Spleen (tissue), 11 donors: ENCODE results near the gene FAM3D. TPM values are rescaled to one million over a fixed set of nuclear protein-coding genes. Genes with fewer than 3 reads are reported as not detected.

Experiments used
- DNase-seq: peaks from one replicate; pipeline ENCODE4 v3.0.0-alpha.2; 2020
- H3K27ac ChIP-seq, 8 donors: fragments of 200-600 bp; sonication (generic) in 7 of 8; 1 replicate in 4 of 8; 2 replicates in 4 of 8; pipeline versions ENCODE4 v1.5.0 to v1.8.0; 2016 to 2021; ENCODE audit warnings: inconsistent platforms in 4 of 8, mild to moderate bottlenecking in 4 of 8, moderate library complexity in 1 of 8
- H3K27me3 ChIP-seq, 7 donors: fragments of 200-600 bp; sonication (generic) in 6 of 7; replicated peaks in 1 of 7; 1 replicate in 4 of 7; 2 replicates in 3 of 7; pipeline versions ENCODE4 v1.5.0 to v1.8.0; 2016 to 2021; ENCODE audit warnings: inconsistent platforms in 3 of 7, mild to moderate bottlenecking in 1 of 7
- H3K36me3 ChIP-seq, 6 donors: fragments of 200-600 bp; sonication (generic) in 5 of 6; 1 replicate in 4 of 6; 2 replicates in 2 of 6; pipeline versions ENCODE4 v1.5.0 to v1.8.0; 2016 to 2021; ENCODE audit warnings: inconsistent platforms in 2 of 6
- H3K4me1 ChIP-seq, 6 donors: fragments of 200-600 bp; sonication (generic) in 5 of 6; 1 replicate in 3 of 6; 2 replicates in 3 of 6; pipeline versions ENCODE4 v1.5.0 to v1.8.0; 2016 to 2021; ENCODE audit warnings: inconsistent platforms in 3 of 6
- H3K4me3 ChIP-seq, 8 donors: fragments of 200-600 bp; sonication (generic) in 7 of 8; 1 replicate in 4 of 8; 2 replicates in 4 of 8; pipeline versions ENCODE4 v1.5.0 to v1.8.0; 2016 to 2021; ENCODE audit warnings: inconsistent platforms in 4 of 8, mild to moderate bottlenecking in 4 of 8, moderate library complexity in 2 of 8
- H3K9me3 ChIP-seq, 8 donors: fragments of 200-600 bp; sonication (generic) in 7 of 8; 1 replicate in 4 of 8; 2 replicates in 4 of 8; pipeline versions ENCODE4 v1.5.0 to v1.8.0; 2016 to 2021; ENCODE audit warnings: inconsistent platforms in 4 of 8
- POLR2A ChIP-seq, 3 donors: fragments of 450-650 bp; IDR thresholded peaks; one replicate each; pipeline ENCODE4 v1.5.1; 2017; ENCODE audit warnings: antibody characterized with exemption in 3 of 3, mild to moderate bottlenecking in 1 of 3
- POLR2AphosphoS5 ChIP-seq, 3 donors: sonication (generic); formaldehyde crosslinking; IDR thresholded peaks; one replicate each; pipeline ENCODE4 v1.5.1; 2017; ENCODE audit warnings: antibody characterized with exemption in 3 of 3
- WGBS, 5 donors: extraction: QIAGEN DNeasy Blood & Tissue Kit in 3 of 5; methylation state at CpG; one replicate each; pipeline versions ENCODE4 v1.1.5 to v1.1.7; 2013 to 2018; 5-methylcytosine and 5-hydroxymethylcytosine counted together
- intact Hi-C: fragments of 100-400 bp; cut with DNase I; formaldehyde crosslinking; loops from one replicate; pipeline ENCODE4 v1.15.0; 2023; ENCODE audit warnings: low total_unique reads
- polyA plus RNA-seq, 3 donors: library from polyadenylated mRNA; stranded (reverse); fragments of 200-250 nt; gene quantifications; one replicate each; pipeline ENCODE4 v1.2.1, GENCODE V29; 2013
- total RNA-seq, 7 donors: library from RNA; depleted of rRNA in 3 of 7; stranded (reverse); fragments of >200 nt in 3 of 7; fragmentation: NEBNext Ultra II Directional in 4 of 7; extraction: Animal tissue kit (Norgen Biotek cat#: 25700) in 4 of 7; gene quantifications; one replicate each; pipeline versions ENCODE4 v1.1.0 to v1.2.1, GENCODE V29; 2016 to 2021
- TF ChIP-seq, protein P1 (sequence below), 11 experiments: fragments of 200-600 bp in 7 of 11; fragments of 450-650 bp in 4 of 11; sonication (generic) in 4 of 11; IDR thresholded peaks in 8 of 11; conservative IDR thresholded peaks in 3 of 11; 1 replicate in 7 of 11; 2 replicates in 4 of 11; pipeline versions ENCODE4 v1.4.0 to v1.8.0; 2016 to 2021; ENCODE audit warnings: antibody characterized with exemption in 11 of 11, inconsistent platforms in 4 of 11, mild to moderate bottlenecking in 1 of 11
- donor health status: healthy with polysubstance abuse.
- donor health status: DM: no; HTN: no; CAD: no; lungs with moderate emphysema.
- donor health status: DM: no; HTN: no; CAD: no.
- donor health status: Bipolar disorder and iron deficiency.
- donor health status: healthy.
- donor health status: DM: no; HTN: no; CAD: no.
- donor health status: DM: yes; HTN: yes; CAD: no.

FAM3D gene
- total and polyA plus RNA-seq, 10 donors = 0.23 to 0.42 (median 0.32) TPM; not detected in 6

DNA sequence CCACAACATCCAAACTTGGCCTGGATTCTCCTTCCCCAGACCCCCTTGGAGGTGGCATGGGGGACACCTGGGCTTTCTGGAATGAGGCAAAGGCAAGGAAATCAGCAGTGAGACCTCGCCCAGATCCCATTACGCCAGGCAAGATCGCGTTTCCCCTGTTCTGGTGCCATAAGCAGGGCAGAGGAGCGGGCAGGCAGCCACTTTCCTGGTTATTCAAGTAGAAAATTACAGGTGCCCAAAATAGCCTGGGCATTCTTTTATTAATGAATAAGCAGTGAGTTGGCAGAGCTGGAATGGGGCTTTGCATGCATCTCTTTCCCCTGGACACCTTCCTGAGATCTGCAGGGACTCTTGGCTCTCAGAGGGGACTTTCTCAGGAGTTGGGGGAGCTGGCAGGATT, 57.9 kb downstream of the FAM3D start:
- intact Hi-C loops = no loop called here
- H3K36me3 ChIP-seq = peaks cover 0 to 8% (median 0%) of the 10 kb centered on the region in 6 donors
- H3K27ac ChIP-seq = no peak overlapping the region
- peaks cover 0 to 9% (median 0%) of the 10 kb centered on the region in 6 donors for H3K4me1 ChIP-seq
- H3K27me3 ChIP-seq = no peaks in the 10 kb centered on the region
- H3K4me3 ChIP-seq = no peak overlapping the region
- 85 to 95% (median 89%) methylated on average over 5 of the region's 5 CpGs for WGBS, 5 donors
- DNase-seq = no peak
- H3K9me3 ChIP-seq = peaks cover 0 to 10% (median 0%) of the 10 kb centered on the region in 8 donors
- TF ChIP-seq, protein P1, sequence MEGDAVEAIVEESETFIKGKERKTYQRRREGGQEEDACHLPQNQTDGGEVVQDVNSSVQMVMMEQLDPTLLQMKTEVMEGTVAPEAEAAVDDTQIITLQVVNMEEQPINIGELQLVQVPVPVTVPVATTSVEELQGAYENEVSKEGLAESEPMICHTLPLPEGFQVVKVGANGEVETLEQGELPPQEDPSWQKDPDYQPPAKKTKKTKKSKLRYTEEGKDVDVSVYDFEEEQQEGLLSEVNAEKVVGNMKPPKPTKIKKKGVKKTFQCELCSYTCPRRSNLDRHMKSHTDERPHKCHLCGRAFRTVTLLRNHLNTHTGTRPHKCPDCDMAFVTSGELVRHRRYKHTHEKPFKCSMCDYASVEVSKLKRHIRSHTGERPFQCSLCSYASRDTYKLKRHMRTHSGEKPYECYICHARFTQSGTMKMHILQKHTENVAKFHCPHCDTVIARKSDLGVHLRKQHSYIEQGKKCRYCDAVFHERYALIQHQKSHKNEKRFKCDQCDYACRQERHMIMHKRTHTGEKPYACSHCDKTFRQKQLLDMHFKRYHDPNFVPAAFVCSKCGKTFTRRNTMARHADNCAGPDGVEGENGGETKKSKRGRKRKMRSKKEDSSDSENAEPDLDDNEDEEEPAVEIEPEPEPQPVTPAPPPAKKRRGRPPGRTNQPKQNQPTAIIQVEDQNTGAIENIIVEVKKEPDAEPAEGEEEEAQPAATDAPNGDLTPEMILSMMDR (IDR thresholded peaks at IDR 0.05 in 8 of 11, conservative IDR thresholded peaks at IDR 0.05 in 3 of 11) = no peak
- TF ChIP-seq POLR2AphosphoS5 (IDR thresholded peaks at IDR 0.05) (no peak), POLR2A (IDR thresholded peaks at IDR 0.05) (no peak)

DNA sequence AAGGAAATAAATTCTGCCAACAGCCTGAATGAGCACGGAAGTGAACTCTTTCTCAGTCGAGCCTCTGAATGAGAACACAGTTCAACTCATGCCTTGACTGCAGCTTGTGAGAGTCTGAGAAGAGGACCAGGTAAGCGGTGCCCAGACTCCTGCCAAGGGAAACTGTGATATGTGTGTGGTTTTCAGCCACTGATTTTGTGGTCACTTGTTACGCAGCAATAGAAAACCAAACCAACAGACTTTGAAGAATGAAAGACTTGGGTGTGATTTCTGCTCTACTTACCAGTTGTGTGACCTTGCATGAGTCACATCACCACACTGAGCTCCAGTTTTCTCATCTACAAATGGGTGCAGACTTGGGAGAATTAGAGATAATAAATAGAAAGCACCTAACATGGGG, 58.8 kb downstream of the FAM3D start:
- peaks cover 0 to 8% (median 0%) of the 10 kb centered on the region in 6 donors for H3K36me3 ChIP-seq
- no peaks in the 10 kb centered on the region for H3K27me3 ChIP-seq
- peaks cover 0 to under 1% (median 0%) of the 10 kb centered on the region in 6 donors for H3K4me1 ChIP-seq
- TF ChIP-seq, protein P1 (IDR thresholded peaks at IDR 0.05 in 8 of 11, conservative IDR thresholded peaks at IDR 0.05 in 3 of 11) = no peak
- TF ChIP-seq POLR2AphosphoS5 (IDR thresholded peaks at IDR 0.05) (no peak), POLR2A (IDR thresholded peaks at IDR 0.05) (no peak)
- no peak overlapping the region for H3K27ac ChIP-seq
- intact Hi-C loops = no loop called here
- DNase-seq = no peak
- no peak overlapping the region for H3K4me3 ChIP-seq
- WGBS, 5 donors = 47 to 68% (median 50%) methylated on average over 4 of the region's 4 CpGs
- peaks cover 0 to 10% (median 0%) of the 10 kb centered on the region in 8 donors for H3K9me3 ChIP-seq

DNA sequence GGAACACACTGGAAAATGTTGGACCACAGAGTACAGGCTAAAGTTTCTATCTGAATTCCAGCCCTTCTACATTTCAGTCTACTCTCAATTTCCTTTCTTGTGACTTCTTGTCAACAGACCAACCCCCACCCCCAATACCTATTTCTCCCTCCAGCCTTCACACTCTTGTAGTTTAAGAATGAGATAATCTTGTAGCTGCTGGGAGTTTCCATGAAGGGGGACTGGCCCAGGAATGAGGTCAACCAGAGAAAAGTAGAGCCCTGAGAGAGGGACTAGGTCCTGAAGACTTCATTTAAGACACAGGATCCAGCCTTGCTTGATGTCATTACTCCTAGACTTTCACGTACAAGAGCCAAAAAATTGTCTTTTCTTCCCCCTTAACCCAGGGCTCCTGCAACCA, 59.9 kb downstream of the FAM3D start:
- no peak for TF ChIP-seq POLR2A (IDR thresholded peaks at IDR 0.05)
- TF ChIP-seq POLR2AphosphoS5 (IDR thresholded peaks at IDR 0.05) = no peak
- TF ChIP-seq, protein P1 (IDR thresholded peaks at IDR 0.05 in 8 of 11, conservative IDR thresholded peaks at IDR 0.05 in 3 of 11) = no peak
- Histone ChIP-seq H3K9me3 (peaks cover 0 to 10% (median 0%) of the 10 kb centered on the region in 8 donors), H3K36me3 (peaks cover 0 to 8% (median 0%) of the 10 kb centered on the region in 6 donors), H3K27ac (no peak overlapping the region), H3K4me3 (no peak overlapping the region), H3K4me1 (no peaks in the 10 kb centered on the region), H3K27me3 (no peaks in the 10 kb centered on the region)
- 86 to 100% (median 100%) methylated on average over 1 of the region's 1 CpG for WGBS, 5 donors
- intact Hi-C loops = no loop called here
- no peak for DNase-seq

DNA sequence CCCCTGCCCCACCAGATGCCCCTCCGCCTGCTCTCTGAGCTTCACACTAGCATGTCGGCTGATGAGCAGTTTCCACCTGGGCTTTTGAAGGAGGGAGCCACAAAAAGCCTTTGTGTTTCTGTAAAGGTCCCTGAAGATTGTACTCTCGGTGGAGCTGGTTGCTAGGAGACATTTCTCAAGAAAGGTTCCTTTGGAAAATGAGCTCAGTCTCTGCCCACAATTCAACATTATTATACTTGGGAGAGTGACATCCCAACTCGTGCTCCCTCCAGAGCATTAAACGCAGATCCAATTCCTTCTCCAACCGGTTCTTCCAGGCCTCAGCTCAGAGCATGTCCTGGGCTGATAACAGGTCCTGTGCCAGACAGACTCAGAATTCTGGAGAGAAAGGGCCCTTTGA, 62.5 kb downstream of the FAM3D start:
- DNase-seq = no peak
- TF ChIP-seq, protein P1 (IDR thresholded peaks at IDR 0.05 in 8 of 11, conservative IDR thresholded peaks at IDR 0.05 in 3 of 11) = no peak
- TF ChIP-seq POLR2A (IDR thresholded peaks at IDR 0.05) (no peak), POLR2AphosphoS5 (IDR thresholded peaks at IDR 0.05) (no peak)
- intact Hi-C loops = no loop called here
- 83 to 89% (median 85%) methylated on average over 6 of the region's 6 CpGs for WGBS, 5 donors
- H3K36me3 ChIP-seq = peaks cover 0 to 8% (median 0%) of the 10 kb centered on the region in 6 donors
- no peaks in the 10 kb centered on the region for H3K27me3 ChIP-seq
- H3K27ac ChIP-seq = no peak overlapping the region
- no peak overlapping the region for H3K4me3 ChIP-seq
- peaks cover 0 to 10% (median 0%) of the 10 kb centered on the region in 8 donors for H3K9me3 ChIP-seq
- H3K4me1 ChIP-seq = no peaks in the 10 kb centered on the region
